Measurements from ENCODE around the gene GDF15. TPM values are rescaled to one million over a fixed set of nuclear protein-coding genes. Genes with fewer than 3 reads are reported as not detected.
"Not testable (repeated sequence)": the region's sequence is repeated elsewhere in the genome, so short reads cannot be mapped to it uniquely, and the experiment has no call there.

Gene GDF15
- total RNA-seq, 2 experiments from 2014 or later: 0.34 to 0.75 TPM

DNA sequence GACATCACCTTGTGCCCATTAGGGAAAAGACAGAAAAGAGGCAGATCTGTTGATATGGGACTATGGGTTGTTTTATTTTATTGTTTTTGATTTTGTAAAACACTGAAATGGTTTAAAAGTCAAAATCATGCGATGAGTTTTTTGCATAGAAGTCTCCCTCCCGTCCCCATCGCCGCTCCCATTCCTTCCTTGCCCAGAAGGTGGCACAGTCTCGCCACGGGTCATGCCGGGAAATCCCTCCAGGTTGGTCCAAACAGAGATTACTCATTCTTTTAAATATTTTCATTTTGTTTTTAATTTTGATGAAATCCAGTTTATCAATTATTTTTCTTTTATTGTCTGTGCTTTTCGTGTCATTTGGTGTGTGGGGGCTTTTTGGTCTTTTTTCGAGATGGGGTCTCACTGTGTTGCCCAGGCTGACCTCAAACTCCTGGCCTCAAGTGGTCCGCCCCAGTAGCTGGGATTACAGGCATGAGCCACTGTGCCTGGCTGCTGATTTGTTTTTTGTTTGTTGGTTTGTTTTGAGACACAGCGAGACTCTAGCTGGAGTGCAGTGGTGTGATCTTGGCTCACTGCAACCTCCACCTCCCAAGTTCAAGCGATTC is 36.3 kb upstream of the GDF15 start:
- no peak overlapping the region for H3K4me3 Mint-ChIP-seq
- no peaks in the 10 kb centered on the region for H3K9me3 Mint-ChIP-seq
- ATAC-seq (ENCODE audit: low read depth) (no peak), DNase-seq (no peak)
- H3K27me3 Mint-ChIP-seq: no peaks in the 10 kb centered on the region
- POLR2A ChIA-PET: interaction anchor here (0.6 kb wide), 1 partner anchor 11 kb away, joined by 3 read pairs; no protein-coding TSS in a partner anchor
- peaks cover 19% of the 10 kb centered on the region for H3K36me3 Mint-ChIP-seq
- H3K27ac Mint-ChIP-seq: no peak overlapping the region
- peaks cover 9% of the 10 kb centered on the region for H3K4me1 Mint-ChIP-seq

DNA sequence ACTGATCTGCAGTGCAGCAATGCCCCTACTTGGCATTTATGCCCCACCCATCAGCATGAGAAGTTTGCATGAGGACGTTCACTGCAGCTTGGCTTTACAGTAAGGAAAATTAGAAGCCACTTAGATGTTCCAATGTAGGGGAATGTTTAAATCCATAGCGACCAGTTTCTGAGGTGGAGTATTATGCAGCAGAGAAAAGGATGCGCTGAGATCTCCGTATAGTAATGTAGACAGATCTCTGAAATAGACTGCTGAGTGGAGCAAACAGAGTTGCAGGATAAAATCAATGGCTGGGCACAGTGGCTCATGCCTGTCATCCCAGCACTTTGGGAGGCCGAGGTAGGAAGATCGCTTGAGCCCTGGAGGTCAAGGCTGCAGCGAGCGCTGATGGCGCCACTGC is 35.5 kb upstream of the GDF15 start:
- Mint-ChIP-seq H3K4me1 (peaks cover 8% of the 10 kb centered on the region), H3K9me3 (no peaks in the 10 kb centered on the region), H3K27me3 (no peaks in the 10 kb centered on the region), H3K27ac (no peak overlapping the region), H3K36me3 (peaks cover 20% of the 10 kb centered on the region), H3K4me3 (no peak overlapping the region)
- DNase-seq (no peak), ATAC-seq (ENCODE audit: low read depth) (no peak)
- POLR2A ChIA-PET: interaction anchor here (0.6 kb wide), 1 partner anchor 10 kb away, joined by 3 read pairs; no protein-coding TSS in a partner anchor

- H3K4me1 Mint-ChIP-seq: peaks cover 3% of the 10 kb centered on the region
- H3K27ac Mint-ChIP-seq: no peak overlapping the region
- ATAC-seq (ENCODE audit: low read depth): no peak
- H3K9me3 Mint-ChIP-seq: no peaks in the 10 kb centered on the region
- no peak for DNase-seq
- peaks cover 23% of the 10 kb centered on the region for H3K36me3 Mint-ChIP-seq
- no peak overlapping the region for H3K4me3 Mint-ChIP-seq
- POLR2A ChIA-PET: no interaction called here
- no peaks in the 10 kb centered on the region for H3K27me3 Mint-ChIP-seq
Observed at GRCh38 chr19:18351544-18351943, 34.4 kb upstream of the GDF15 start.

GRCh38 chr19:18353378-18354005 is 32.5 kb upstream of the GDF15 start:
- no peak overlapping the region for H3K4me3 Mint-ChIP-seq
- no peaks in the 10 kb centered on the region for H3K27me3 Mint-ChIP-seq
- no peak overlapping the region for H3K27ac Mint-ChIP-seq
- DNase-seq (no peak), ATAC-seq (ENCODE audit: low read depth) (no peak)
- H3K9me3 Mint-ChIP-seq: no peaks in the 10 kb centered on the region
- H3K4me1 Mint-ChIP-seq: no peaks in the 10 kb centered on the region
- peaks cover 31% of the 10 kb centered on the region for H3K36me3 Mint-ChIP-seq
- POLR2A ChIA-PET: no interaction called here

DNA sequence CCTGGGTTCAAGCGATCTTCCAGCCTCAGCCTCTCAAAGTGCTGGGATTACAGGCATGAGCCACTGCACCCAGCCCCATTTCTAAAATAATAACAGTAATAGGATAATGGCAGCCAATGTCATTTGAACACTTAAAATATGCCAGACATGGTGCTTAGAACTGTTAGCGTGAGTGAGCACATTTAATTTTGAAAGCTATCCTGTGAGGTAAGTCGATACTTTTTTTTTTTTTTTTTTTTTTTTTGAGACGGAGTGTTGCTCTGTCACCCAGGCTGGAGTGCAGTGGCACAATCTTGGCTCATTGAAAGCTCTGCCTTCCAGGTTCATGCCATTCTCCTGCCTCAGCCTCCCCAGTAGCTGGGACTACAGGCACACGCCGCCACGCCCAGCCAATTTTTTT is 31.2 kb upstream of the GDF15 start:
- peaks cover 37% of the 10 kb centered on the region for H3K36me3 Mint-ChIP-seq
- H3K4me1 Mint-ChIP-seq; H3K4me3 Mint-ChIP-seq; H3K27ac Mint-ChIP-seq; DNase-seq; H3K9me3 Mint-ChIP-seq; ATAC-seq (ENCODE audit: low read depth); H3K27me3 Mint-ChIP-seq: not testable (repeated sequence)
- POLR2A ChIA-PET: interaction anchor here (0.7 to 1.0 kb wide), 3 partner anchors 20 to 492 kb away, joined by 3 to 6 read pairs (median 5); partner anchors contain the start of gene JUND

DNA sequence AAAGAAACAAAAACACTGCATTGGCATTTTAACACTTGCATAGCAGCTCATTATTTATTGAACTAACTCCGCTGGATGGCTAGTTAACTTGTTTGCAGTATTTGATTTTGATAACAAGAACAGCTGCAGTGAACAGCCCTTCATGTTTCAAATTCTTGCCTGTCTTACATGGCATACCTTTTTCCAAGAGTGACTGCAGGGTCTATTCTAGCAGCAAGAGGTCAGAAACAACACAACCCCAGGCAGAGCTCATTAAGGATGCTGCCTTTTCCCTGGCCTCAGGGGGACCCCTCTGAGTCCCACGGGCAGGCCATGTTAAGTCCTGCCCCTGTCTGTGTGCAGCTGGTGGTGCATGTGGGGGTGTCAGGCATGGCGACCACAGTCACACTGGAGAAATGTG is 28.9 kb upstream of the GDF15 start:
- Mint-ChIP-seq H3K4me1 (no peaks in the 10 kb centered on the region), H3K4me3 (no peak overlapping the region), H3K27me3 (no peaks in the 10 kb centered on the region), H3K9me3 (no peaks in the 10 kb centered on the region), H3K36me3 (peaks cover 39% of the 10 kb centered on the region), H3K27ac (no peak overlapping the region)
- POLR2A ChIA-PET: no interaction called here
- ATAC-seq (ENCODE audit: low read depth): no peak
- no peak for DNase-seq

DNA sequence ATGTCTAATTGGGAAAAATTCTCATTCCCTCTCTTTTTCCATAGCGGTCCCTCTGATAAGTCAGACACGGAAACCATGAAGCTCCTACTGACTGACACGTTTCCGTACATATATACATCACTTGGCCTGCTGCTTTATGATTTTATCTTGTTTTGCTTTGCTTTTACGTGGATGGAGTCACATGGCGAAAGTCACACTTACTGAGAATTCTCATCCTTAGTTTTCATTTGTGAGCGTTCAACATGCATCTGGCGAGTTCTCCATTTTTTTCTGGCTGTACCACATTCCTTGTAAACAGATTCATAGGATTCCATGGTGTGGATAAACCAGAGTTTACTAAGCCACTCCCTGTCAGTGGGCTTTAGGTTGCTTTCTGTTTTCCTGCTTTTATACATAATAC is 24.3 kb upstream of the GDF15 start:
- Mint-ChIP-seq H3K27me3 (no peaks in the 10 kb centered on the region), H3K27ac (no peak overlapping the region), H3K9me3 (peaks cover 1% of the 10 kb centered on the region), H3K4me1 (peaks cover 17% of the 10 kb centered on the region), H3K36me3 (peaks cover 50% of the 10 kb centered on the region), H3K4me3 (no peak overlapping the region)
- POLR2A ChIA-PET: no interaction called here
- no peak for ATAC-seq (ENCODE audit: low read depth)
- DNase-seq: no peak

GRCh38 chr19:18362934-18363542 is 22.9 kb upstream of the GDF15 start:
- ATAC-seq (ENCODE audit: low read depth): no peak
- Mint-ChIP-seq H3K9me3 (peaks cover 1% of the 10 kb centered on the region), H3K4me3 (no peak overlapping the region), H3K36me3 (peaks cover 49% of the 10 kb centered on the region), H3K27ac (no peak overlapping the region), H3K4me1 (peaks cover 17% of the 10 kb centered on the region), H3K27me3 (no peaks in the 10 kb centered on the region)
- DNase-seq: no peak
- POLR2A ChIA-PET: no interaction called here

- Mint-ChIP-seq H3K4me1 (peaks cover 17% of the 10 kb centered on the region), H3K27ac (no peak overlapping the region), H3K4me3 (no peak overlapping the region), H3K36me3 (peaks cover 44% of the 10 kb centered on the region), H3K9me3 (peaks cover 1% of the 10 kb centered on the region), H3K27me3 (no peaks in the 10 kb centered on the region)
- POLR2A ChIA-PET: no interaction called here
- ATAC-seq (ENCODE audit: low read depth): no peak
- DNase-seq: no peak
Observed at GRCh38 chr19:18363787-18364186, 22.2 kb upstream of the GDF15 start.

DNA sequence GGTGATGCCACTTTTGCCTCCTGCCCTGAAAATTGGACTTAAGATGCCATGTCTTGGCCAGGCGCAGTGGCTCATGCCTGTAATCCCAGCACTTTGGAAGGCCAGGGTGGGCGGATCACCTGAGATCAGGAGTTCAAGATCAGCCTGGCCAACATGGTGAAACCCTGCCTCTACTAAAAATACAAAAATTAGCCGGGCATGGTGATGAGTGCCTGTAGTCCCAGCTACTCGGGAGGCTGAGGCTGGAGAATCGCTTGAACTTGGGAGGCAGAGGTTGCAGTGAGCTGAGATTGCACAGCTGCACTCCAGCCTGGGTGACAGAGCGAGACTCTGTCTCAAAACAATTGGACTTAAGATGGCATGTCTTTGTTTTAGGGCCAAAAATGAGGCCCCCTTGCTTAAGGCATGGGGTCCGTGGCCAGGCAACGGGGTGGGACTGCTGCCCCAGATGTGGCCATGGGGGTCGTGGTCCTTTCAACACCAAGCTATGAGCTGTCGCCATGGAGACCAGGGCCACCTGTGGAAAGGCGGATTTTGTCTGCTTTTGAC is 21.6 kb upstream of the GDF15 start:
- H3K27me3 Mint-ChIP-seq; ATAC-seq (ENCODE audit: low read depth); POLR2A ChIA-PET; DNase-seq; H3K4me3 Mint-ChIP-seq; H3K9me3 Mint-ChIP-seq: not testable (repeated sequence)
- peaks cover 17% of the 10 kb centered on the region for H3K4me1 Mint-ChIP-seq
- peaks cover 41% of the 10 kb centered on the region for H3K36me3 Mint-ChIP-seq
- peak overlapping the region; percentile 73 for H3K27ac Mint-ChIP-seq

DNA sequence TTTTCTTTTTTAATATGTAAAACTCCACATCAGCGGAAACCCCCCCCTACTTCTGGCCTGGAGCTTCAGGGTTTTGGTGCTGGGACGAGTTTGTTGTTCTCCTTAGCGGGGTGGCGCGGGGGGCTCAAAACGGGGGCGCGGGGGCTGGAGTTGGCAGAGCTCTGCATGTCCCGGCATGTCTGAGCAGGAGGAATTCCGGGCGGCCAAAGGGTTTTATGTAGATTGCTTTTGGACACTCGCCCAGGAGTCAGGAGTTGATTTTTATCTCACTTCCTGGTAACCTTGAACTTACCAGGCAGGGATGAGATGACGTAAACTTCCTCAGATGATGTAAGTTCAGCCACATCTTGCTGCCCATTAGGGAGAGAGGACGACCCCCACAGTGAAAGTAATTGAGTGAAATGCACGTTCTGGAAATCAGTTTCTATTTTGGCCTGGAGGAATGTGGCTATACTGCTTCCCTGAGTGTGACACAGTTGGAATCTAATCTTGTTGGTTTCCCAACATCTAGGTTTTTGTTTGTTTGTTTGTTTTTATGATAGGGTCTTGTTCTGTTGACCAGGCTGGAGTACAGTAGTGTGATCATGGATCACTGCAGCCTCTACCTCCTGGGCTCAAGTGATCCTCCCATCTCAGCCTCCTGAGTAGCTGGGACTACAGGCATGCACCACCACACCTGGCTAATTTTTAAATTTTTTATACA is 21.0 kb upstream of the GDF15 start:
- H3K27me3 Mint-ChIP-seq: no peaks in the 10 kb centered on the region
- peaks cover 36% of the 10 kb centered on the region for H3K36me3 Mint-ChIP-seq
- H3K27ac Mint-ChIP-seq: peak overlapping the region; percentile 73
- ATAC-seq (ENCODE audit: low read depth) (peak; percentile 45), DNase-seq (no peak)
- H3K4me1 Mint-ChIP-seq: peaks cover 17% of the 10 kb centered on the region
- peaks cover 1% of the 10 kb centered on the region for H3K9me3 Mint-ChIP-seq
- POLR2A ChIA-PET: interaction anchor here (1.6 kb wide), 1 partner anchor 84 kb away, joined by 6 read pairs; the partner anchor contains the start of gene JUND
- peak overlapping the region; percentile 16 for H3K4me3 Mint-ChIP-seq

DNA sequence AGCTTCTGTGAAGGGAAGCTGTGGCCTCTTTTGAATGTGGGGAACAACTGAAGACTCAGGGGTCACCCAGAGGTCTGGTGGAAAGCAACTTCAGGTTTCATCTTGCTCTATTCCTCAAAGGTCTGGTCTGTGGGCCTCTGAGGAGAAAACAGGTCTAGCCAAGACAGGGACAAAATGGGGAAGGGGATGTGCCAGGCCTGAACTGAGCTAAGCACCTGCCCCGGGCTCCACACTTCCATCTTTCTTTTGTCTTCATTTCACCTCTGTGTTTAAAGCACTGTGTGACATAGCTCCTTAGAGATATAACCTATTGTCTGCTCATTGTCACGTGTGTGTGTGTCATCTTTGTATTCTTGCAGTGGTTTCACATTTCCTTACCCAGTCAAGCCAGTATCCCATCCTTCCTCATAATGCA is 19.9 kb upstream of the GDF15 start:
- peaks cover 1% of the 10 kb centered on the region for H3K9me3 Mint-ChIP-seq
- H3K4me3 Mint-ChIP-seq: no peak overlapping the region
- H3K27me3 Mint-ChIP-seq: no peaks in the 10 kb centered on the region
- H3K4me1 Mint-ChIP-seq: peaks cover 17% of the 10 kb centered on the region
- H3K27ac Mint-ChIP-seq: peak overlapping the region; percentile 21
- H3K36me3 Mint-ChIP-seq: peaks cover 35% of the 10 kb centered on the region
- POLR2A ChIA-PET: interaction anchor here (0.5 to 1.6 kb wide), 2 partner anchors 85 to 1240 kb away, joined by 6 to 7 read pairs; partner anchors contain the start of gene JUND
- ATAC-seq (ENCODE audit: low read depth): no peak
- DNase-seq: no peak

GRCh38 chr19:18368504-18369222 is 17.3 kb upstream of the GDF15 start:
- peaks cover 1% of the 10 kb centered on the region for H3K9me3 Mint-ChIP-seq
- no peak overlapping the region for H3K27ac Mint-ChIP-seq
- peaks cover 18% of the 10 kb centered on the region for H3K4me1 Mint-ChIP-seq
- no peaks in the 10 kb centered on the region for H3K27me3 Mint-ChIP-seq
- peaks cover 26% of the 10 kb centered on the region for H3K36me3 Mint-ChIP-seq
- ATAC-seq (ENCODE audit: low read depth) (no peak), DNase-seq (no peak)
- H3K4me3 Mint-ChIP-seq: no peak overlapping the region
- POLR2A ChIA-PET: no interaction called here

Measured in activated naive CD8-positive, alpha-beta T cell treated with anti-CD3 and anti-CD28 coated beads, Interleukin-2, amount 10 ng/mL, durations not matched to agents 7 days and 5 days (primary cell).